HL-60 (cell line): Measurements from ENCODE around the gene MPST.

Experiments used
- POLR2AphosphoS5 ChIP-seq: IDR thresholded peaks from 2 replicates; pipeline ENCODE4 v1.6.1; 2012; ENCODE audit warnings: low read depth
- REST ChIP-seq: IDR thresholded peaks from 2 replicates; pipeline ENCODE4 v1.6.1; 2012; ENCODE audit warnings: low read depth; ENCODE audit not compliant: insufficient replicate concordance
- SPI1 ChIP-seq: IDR thresholded peaks from 2 replicates; pipeline ENCODE4 v1.6.1; 2012; ENCODE audit warnings: low read depth, mild to moderate bottlenecking, borderline replicate concordance
- TF ChIP-seq, protein P1 (sequence below): IDR thresholded peaks from one replicate; pipeline ENCODE4 v1.5.1; 2011; ENCODE audit warnings: low read length, control low read depth, inconsistent platforms; ENCODE audit not compliant: insufficient read depth

- TF ChIP-seq, protein P1, sequence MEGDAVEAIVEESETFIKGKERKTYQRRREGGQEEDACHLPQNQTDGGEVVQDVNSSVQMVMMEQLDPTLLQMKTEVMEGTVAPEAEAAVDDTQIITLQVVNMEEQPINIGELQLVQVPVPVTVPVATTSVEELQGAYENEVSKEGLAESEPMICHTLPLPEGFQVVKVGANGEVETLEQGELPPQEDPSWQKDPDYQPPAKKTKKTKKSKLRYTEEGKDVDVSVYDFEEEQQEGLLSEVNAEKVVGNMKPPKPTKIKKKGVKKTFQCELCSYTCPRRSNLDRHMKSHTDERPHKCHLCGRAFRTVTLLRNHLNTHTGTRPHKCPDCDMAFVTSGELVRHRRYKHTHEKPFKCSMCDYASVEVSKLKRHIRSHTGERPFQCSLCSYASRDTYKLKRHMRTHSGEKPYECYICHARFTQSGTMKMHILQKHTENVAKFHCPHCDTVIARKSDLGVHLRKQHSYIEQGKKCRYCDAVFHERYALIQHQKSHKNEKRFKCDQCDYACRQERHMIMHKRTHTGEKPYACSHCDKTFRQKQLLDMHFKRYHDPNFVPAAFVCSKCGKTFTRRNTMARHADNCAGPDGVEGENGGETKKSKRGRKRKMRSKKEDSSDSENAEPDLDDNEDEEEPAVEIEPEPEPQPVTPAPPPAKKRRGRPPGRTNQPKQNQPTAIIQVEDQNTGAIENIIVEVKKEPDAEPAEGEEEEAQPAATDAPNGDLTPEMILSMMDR, result no peak
- TF ChIP-seq POLR2AphosphoS5 (no peak), SPI1 (no peak), REST (no peak)
Measured at GRCh38 chr22:37075822-37076433, 56.4 kb downstream of the MPST start.
